C4-2B (cell line): ENCODE measurements around the gene ASNSD1.

Source experiments
- ZFX ChIP-seq: fragments of 450-650 bp; IDR thresholded peaks from 2 replicates; pipeline ENCODE4 v1.6.1; 2017
- TF ChIP-seq, protein P1 (sequence below): fragments of 450-650 bp; conservative IDR thresholded peaks from 2 replicates; pipeline ENCODE4 v1.5.1; 2017; ENCODE audit warnings: mild to moderate bottlenecking

DNA sequence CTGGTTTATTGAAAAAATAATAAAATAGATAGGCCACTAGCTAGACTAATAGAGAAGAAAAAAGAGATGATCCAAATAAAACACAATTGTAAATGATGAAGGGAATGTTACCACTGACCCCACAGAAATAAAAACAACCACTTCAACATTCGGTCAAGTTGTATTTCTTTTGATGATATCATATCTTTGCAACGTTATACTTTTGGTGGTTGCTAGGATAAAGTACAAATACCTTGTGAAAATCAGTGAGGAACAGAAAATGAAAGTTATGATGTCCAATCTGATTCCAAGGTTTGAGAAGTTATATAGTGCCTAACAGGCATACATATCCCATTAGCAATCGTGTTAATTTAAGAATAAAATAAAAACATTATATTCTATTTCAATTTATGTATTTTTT lies 6.6 kb upstream of the ASNSD1 start:
- TF ChIP-seq, protein P1, sequence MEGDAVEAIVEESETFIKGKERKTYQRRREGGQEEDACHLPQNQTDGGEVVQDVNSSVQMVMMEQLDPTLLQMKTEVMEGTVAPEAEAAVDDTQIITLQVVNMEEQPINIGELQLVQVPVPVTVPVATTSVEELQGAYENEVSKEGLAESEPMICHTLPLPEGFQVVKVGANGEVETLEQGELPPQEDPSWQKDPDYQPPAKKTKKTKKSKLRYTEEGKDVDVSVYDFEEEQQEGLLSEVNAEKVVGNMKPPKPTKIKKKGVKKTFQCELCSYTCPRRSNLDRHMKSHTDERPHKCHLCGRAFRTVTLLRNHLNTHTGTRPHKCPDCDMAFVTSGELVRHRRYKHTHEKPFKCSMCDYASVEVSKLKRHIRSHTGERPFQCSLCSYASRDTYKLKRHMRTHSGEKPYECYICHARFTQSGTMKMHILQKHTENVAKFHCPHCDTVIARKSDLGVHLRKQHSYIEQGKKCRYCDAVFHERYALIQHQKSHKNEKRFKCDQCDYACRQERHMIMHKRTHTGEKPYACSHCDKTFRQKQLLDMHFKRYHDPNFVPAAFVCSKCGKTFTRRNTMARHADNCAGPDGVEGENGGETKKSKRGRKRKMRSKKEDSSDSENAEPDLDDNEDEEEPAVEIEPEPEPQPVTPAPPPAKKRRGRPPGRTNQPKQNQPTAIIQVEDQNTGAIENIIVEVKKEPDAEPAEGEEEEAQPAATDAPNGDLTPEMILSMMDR = no peak
- TF ChIP-seq ZFX = no peak
